HG03378 (cell line): Measurements from ENCODE around the gene NMRK2.

ENCODE experiments used
- ATAC-seq: cut with Tn5 transposase; IDR thresholded peaks from one replicate; pipeline ENCODE4 v1.9.1; 2021; ENCODE audit warnings: mild to moderate bottlenecking, moderate library complexity; ENCODE audit not compliant: unreplicated experiment

Gene NMRK2

DNA sequence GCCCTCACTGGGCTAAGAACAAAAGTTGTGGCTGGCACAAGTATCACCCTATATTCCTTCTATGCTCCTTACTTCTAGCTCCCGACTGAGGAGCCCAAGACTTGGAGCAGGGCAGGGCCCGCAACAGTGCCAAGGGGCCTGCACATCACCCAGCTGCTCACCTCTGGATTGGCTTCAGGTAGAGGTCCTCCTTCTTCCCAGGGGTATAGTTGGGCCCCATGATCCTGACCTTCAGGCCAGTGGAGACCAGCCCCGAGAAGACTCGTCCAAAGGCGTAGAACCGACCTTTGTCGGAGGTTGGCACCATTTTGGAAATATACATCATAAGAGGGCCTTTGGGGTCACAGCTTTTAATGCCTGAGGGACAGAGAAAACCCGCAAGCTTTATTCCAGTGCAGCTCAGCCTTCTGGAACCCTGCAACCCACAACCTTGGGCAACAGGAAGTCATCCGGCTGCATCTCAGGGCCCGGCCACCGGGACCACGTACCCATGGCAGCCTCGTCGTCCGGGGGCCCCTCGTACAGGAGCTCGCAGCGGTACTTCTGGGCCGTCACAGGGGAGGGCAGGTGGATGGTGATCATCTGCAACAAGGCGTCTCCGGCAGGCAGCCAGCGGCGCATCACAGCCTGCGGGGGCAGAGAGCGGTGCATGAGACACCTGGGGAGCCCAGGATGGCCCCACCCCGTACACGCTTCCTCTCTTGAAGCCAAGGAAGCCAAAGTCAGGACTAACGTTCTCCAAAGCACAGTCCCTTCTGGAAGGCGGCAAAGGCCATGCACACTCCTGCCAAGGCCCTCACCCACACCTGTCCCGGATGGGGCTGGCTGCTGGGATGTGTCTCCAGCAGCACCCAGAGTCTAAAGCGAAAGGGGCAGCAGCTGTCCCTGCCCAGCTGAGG is 47.7 kb downstream of the NMRK2 start:
- no peak for ATAC-seq

DNA sequence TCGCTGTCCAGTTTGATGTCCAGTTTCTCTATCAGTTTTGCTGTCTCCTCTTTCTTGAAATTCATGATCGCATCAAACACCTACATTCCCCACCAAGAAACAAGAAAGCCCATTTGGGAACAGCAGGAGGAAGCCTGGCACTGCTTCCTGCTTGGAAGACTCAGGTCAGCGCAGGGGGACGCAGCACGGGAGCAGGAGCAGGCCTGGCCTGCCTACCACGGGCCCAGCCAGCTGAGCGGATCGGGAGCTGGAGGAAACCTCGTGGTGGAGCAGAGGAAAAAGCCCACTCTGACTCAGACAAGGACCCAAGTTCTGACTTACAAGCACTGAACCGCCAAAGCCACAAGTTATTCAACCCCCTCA is 48.5 kb downstream of the NMRK2 start:
- no peak for ATAC-seq

DNA sequence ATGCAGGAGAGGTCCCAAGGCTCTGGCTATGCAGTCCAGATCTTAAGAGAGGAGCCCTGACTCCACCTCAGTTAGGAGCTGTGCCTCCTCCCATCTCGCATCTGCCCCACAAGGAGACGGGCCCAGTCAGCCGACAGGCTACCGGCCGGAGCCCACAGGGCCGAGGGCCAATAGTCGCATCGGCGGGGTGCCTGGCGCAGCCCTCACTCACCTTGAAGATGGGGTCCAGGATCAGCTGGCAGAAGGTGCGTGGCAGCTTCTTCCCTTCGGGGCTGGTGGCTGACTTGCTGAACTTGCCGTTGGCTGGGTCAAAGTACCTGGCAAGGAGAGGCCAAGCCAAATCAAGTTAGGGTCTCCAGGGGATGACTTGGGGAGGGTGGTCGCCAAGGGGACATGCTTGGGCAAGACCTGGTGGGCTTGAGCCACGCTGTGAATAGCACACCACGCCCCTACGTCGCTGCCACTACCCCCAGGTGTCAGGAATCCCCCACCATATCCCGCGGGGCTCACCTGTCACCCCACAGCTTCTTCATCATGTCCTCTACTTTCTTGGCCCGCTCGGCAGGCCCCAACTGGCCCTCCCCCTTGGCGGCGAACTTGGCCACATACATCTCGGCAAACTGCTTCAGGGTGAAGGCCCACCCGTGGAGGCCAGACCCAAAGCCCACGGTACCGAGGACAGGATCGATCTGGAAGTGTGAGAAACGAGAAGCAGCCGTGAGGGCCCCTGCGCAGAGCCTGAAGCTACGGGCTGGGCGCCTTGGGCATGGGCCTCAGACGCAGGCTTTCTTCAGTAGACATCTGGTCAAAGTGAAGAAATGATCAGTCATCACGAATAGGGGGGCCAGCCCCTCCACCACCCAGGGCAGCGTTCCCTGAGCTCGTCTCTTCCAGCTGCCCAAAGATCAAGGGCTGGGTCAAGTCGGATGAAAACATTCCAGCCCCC is 49.1 kb downstream of the NMRK2 start:
- ATAC-seq = no peak

DNA sequence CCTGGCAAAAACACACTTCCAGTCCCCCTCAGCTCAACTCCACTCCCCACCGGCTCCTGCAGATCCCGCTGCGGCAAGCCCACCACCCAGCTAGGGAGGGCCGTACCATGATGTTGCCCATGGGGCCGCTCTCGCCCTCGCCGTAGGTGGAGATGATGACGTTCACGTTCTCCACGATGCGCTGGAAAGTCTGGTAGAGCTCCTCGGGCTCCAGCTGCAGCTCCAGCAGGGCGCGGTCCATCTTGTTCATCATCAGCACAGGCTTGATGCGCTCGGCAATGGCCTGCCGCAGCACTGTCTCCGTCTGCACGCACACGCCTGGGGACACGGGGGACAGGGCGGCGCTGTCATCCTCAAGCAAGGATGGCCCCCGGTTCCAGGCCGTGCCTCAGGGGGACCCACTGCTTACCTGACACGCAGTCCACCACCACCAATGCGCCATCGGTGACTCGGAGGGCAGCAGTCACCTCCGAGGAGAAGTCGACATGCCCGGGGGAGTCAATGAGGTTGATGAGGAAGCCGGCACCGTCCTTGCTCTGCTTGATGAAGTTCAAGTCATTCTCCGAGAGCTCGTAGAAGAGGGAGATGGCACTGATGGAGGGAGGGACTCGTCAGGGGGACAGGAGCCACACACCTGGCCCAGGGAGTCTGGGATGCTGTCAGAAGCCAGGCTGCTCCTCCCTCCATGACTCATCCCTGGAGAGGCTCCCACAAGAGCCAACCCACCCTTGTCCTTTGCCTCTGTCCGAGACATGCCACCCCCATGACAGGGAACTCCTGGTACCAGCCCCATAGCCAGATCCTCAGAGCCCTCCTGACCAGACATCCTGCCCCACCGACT is 50.1 kb downstream of the NMRK2 start:
- no peak for ATAC-seq

DNA sequence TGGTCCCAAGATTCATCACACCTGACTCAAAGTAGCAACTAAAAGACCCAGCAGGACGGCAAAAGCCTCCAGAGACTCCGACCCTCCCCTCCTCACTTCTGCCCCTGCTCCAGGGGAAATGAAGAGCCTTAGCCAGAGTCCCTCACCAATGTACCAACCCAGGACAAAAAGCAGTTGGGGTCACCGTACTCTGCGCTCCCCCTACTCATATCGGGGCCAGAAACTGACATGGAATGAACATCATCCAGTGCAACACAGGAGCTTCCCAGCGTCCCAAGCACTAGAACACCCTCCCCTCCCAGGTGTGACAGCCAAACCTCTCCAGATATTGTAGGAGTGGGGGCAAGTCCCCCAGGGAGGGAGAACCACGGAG is 50.7 kb downstream of the NMRK2 start:
- no peak for ATAC-seq

DNA sequence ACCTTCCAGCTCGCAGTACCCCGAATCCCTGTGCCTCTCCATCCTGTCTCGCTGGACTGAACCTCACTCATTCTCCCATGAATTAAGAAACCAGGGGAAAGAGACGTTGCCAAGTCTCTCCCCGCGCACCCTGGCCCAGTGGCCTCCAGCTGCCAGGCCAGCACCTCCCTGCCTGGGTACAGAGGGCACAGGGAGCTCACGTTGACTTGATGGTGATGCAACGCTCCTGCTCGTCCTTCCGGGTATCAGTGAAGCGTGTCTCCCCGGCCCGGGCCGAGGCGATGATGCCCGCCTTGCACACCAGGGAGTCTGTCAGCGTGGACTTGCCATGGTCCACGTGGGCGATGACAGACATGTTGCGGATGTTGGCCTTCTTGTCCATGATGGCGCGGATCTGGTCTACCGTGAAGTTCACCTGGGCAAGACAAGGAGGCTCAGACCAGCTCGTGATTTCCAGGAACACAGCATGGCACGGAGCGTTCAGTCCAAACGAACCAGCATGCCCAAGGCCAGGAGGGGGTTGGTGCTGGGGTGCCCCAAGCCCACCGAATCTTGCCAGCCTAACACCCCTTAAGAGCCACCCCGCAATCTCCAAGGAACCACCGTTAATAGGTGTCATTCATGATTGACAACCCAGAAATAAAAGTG is 51.2 kb downstream of the NMRK2 start:
- no peak for ATAC-seq

DNA sequence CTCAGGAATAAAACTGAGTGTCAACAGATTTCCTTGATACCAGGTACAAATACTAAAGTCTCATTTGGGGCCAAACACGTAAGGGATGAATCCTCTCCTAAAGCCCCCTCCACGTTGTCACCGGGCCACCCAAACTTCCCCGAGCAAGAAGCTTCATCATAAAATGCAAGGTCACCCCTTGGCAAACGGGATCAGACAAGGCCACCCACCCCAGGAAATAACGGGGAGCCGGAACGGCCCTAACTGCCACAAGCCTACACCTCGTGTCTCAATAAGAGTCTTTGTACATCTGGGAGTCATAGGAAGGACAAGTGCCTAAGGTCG is 51.7 kb downstream of the NMRK2 start:
- no peak for ATAC-seq

DNA sequence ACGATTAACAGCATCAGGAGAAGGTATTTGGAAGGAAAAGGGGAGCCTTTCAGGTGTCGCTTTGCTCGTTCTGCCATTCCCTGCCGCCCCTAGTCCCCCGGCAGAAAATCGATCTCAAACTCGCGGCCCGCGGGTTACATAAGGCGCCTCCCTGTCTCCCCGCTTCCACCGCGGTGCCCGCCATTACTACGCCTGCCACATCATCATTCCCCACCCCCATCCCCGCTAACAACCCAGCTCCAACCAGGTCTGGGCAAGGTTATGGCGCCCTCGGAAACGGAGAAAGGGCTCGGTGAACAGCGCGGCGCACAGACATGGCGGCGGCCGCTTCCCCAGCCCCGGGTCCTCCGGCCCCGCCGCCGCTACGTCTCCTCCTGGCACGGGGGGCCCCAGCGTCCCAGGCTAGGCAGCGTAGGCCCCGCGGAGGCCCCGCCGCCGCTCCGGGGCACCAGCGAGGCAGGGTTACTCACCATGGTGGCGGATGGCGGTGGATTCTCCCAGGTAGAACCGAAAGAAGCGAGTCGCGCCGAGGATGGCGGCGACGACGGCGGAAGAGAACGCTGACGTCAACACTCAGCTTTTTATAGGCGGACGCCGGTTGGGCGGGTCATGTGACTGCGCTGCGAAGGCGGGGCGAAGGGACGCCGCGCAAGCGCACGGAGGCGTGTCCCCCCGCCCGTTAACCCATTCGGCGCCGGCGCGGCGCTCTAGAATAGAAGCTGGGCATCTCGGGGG is 52.2 kb downstream of the NMRK2 start, which contains the start of gene EEF2:
TSS of gene EEF2 (minus strand) at position 556 of the 735 bp plus-strand sequence. CDS start at position 473, 83 bp downstream.
- no peak for ATAC-seq

DNA sequence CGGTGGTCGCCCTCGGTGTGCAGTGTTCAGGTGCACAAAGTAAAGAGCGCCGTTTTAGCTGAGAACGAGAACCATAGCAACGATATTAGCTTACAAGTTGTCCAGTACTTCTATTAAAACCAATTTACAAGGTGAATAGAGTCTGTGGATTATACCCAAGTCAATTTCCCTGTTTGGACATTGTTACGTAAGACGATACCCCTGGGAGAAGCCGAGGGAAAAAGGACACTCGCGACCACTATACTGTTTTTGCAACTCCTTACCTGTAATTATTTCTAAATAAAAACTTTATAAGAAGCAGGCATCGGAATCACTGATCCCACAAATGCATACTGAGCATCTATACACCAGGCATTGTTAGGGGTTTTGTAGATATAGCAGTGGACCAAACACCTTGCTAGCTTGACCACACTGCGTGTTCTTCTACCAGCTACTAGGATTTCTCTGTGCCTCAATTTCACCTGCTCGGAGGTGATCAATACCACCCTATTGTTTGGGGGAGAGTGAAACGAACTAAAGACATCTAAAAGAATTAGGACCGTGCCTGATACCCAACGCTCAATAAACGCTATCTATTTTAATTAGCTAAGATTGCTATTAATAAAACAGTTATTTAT is 52.9 kb downstream of the NMRK2 start:
- no peak for ATAC-seq

DNA sequence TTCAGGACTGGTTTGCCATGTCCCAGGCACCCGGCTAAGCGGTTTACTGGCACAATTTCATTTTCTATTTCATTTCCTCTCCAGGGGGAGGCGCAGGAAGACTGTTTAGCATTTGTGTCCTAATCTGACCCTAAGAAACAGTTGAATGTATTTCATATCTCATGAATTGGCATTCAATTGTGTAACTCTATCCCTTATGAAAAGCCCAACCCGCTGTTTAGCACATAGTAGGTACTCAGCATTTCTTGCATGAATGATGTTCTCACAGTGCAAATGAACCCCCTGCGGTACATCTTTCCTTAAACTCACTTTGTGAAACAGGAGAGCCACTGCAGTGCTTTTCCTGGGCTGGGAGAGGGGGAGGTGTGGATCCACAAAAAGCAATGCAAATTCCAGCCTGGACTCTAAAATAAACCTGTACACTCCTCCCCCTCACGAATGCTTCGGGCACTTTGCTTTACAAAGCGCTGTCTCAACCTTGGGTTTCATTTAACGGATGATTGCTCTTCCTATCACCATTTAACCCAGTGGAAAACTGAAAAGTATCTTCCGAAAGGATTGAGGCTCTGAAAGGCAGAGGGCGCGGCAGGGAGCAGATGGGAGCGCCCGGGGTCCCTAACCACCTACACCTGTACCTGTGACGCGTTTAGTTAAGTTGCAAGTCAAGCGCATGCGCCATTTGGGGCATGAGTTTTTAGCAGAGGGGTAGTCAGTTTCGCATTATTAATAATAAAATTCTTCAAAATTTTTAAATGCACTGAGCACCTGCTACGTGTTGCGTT is 53.6 kb downstream of the NMRK2 start:
- no peak for ATAC-seq

DNA sequence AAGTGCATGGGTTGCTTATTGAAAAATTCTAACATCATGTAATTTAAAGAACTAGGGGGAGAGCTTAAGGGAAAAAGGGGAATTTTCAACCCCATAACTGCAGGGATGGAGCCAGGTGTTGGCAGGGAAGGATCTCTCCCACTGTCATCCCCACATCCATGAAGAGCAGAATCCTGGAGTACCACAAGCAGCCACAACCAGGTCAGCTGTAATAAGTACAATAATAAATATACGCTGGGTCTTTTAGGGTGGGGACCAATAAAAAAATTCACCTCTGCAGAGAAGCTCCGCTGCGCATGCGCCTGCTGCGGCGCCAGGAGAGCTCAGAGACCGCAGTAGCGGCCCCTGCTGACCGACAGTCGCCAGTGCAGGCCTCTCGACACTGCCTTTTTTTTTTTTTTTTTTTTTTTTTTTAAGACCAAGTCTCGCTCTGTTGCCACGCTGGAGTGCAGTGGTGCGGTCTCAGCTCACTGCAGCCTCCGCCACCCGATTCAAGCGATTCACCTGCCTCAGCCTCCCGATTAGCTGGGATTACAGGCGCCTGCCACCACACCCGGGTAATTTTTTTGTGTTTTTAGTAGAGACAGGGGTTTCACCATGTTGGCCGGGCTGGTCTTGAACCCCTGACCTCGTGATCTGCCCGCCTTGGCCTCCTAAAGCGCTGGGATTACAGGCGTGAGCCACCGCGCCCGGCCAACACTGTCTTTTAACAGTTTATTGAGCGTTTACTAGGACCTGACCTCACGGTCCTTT is 54.9 kb downstream of the NMRK2 start:
- ATAC-seq = no peak

DNA sequence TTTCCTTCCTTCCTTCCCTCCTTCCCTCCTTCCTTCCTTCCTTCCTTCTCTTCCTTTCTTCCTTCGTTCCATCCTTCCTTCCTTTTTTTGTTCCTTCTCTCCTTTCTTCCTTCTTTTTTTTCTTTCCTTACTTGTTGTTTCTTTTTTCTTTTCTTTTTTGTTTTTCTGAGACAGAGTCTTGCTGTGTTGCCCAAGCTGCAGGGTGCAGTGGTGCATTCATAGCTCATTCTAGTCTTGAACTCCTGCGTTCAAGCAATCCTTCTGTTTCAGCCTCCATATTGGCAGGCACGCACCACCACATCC is 57.9 kb downstream of the NMRK2 start:
- no peak for ATAC-seq
